Astrocyte (in vitro differentiated cells and primary cell): ENCODE data around the gene NUP93. TPM values are rescaled to one million over a fixed set of nuclear protein-coding genes. Genes with fewer than 3 reads are reported as not detected.
"Not testable (repeated sequence)": the region's sequence is repeated elsewhere in the genome, so short reads cannot be mapped to it uniquely, and the experiment has no call there.

Experiments used
- DNase-seq: peaks from one replicate; pipeline ENCODE4 v3.0.0-alpha.2; 2010; ENCODE audit warnings: low read depth
- FAIRE-seq: peaks from 2 replicates; lab custom pipeline; 2011; peaks lifted over from hg19 to GRCh38; lab: Jason Lieb, UNC
- H2AFZ ChIP-seq: 2 replicates; pipeline ENCODE4 v1.6.0; 2012; ENCODE audit warnings: low read depth, low read length, inconsistent platforms
- H3K27ac ChIP-seq: 2 replicates; pipeline ENCODE4 v1.5.1; 2011; ENCODE audit warnings: low read depth, low read length, inconsistent platforms
- H3K27me3 ChIP-seq: 2 replicates; pipeline ENCODE4 v1.6.0; 2011; ENCODE audit warnings: low read length, inconsistent platforms; ENCODE audit not compliant: insufficient read depth
- H3K36me3 ChIP-seq: 2 replicates; pipeline ENCODE4 v1.5.1; 2011; ENCODE audit warnings: low read length, inconsistent platforms; ENCODE audit not compliant: insufficient read depth
- H3K4me1 ChIP-seq: 2 replicates; pipeline ENCODE4 v1.5.1; 2011; ENCODE audit warnings: low read length, inconsistent platforms; ENCODE audit not compliant: insufficient read depth
- H3K4me2 ChIP-seq: 2 replicates; pipeline ENCODE4 v1.6.0; 2012; ENCODE audit warnings: low read length, inconsistent platforms
- H3K4me3 ChIP-seq: 2 replicates; pipeline ENCODE4 v1.5.1; 2011; ENCODE audit warnings: low read depth, mild to moderate bottlenecking, low read length, inconsistent platforms; ENCODE audit not compliant: insufficient read depth
- H3K79me2 ChIP-seq: 2 replicates; pipeline ENCODE4 v1.6.0; 2012; ENCODE audit warnings: mild to moderate bottlenecking, low read length, inconsistent platforms; ENCODE audit not compliant: insufficient read depth
- H3K9ac ChIP-seq: 2 replicates; pipeline ENCODE4 v1.6.0; 2012; ENCODE audit warnings: mild to moderate bottlenecking, low read length, inconsistent platforms
- H3K9me3 ChIP-seq: 2 replicates; pipeline ENCODE4 v1.5.1; 2012; ENCODE audit warnings: low read depth, mild to moderate bottlenecking, low read length, inconsistent platforms; ENCODE audit not compliant: insufficient read depth
- H4K20me1 ChIP-seq: 2 replicates; pipeline ENCODE4 v1.6.0; 2012; ENCODE audit warnings: low read length, inconsistent platforms; ENCODE audit not compliant: insufficient read depth
- H3K27ac Mint-ChIP-seq: one replicate; pipeline ENCODE4 v1.8.0; 2021; ENCODE audit warnings: mild to moderate bottlenecking, mixed read lengths; ENCODE audit not compliant: unreplicated experiment
- H3K27me3 Mint-ChIP-seq: one replicate; pipeline ENCODE4 v1.8.0; 2021; ENCODE audit warnings: low read depth, mixed read lengths; ENCODE audit not compliant: unreplicated experiment
- H3K36me3 Mint-ChIP-seq: one replicate; pipeline ENCODE4 v1.8.0; 2021; ENCODE audit warnings: low read depth, mixed read lengths; ENCODE audit not compliant: unreplicated experiment
- H3K4me1 Mint-ChIP-seq: one replicate; pipeline ENCODE4 v1.8.0; 2021; ENCODE audit warnings: low read depth, mixed read lengths; ENCODE audit not compliant: unreplicated experiment
- H3K4me3 Mint-ChIP-seq: one replicate; pipeline ENCODE4 v1.8.0; 2021; ENCODE audit warnings: mild to moderate bottlenecking, moderate library complexity, mixed read lengths; ENCODE audit not compliant: unreplicated experiment
- H3K9me3 Mint-ChIP-seq: one replicate; pipeline ENCODE4 v1.8.0; 2021; ENCODE audit warnings: mild to moderate bottlenecking, mixed read lengths; ENCODE audit not compliant: unreplicated experiment
- CTCF ChIP-seq: IDR thresholded peaks from 2 replicates; pipeline ENCODE4 v1.5.1; 2011; ENCODE audit warnings: low read depth, mild to moderate bottlenecking, inconsistent platforms, low read length, moderate library complexity; ENCODE audit not compliant: insufficient read depth
- EZH2 ChIP-seq: IDR thresholded peaks from 2 replicates; pipeline ENCODE4 v1.6.1; 2012; ENCODE audit warnings: mild to moderate bottlenecking, low read length, inconsistent platforms; ENCODE audit not compliant: insufficient read depth
- total RNA-seq: library from RNA; stranded (reverse); gene quantifications from 2 replicates; pipeline ENCODE4 v1.2.1, GENCODE V29; 2021

The NUP93 gene
- total RNA-seq, 1 donor from 2014 or later = 89.3 TPM

GRCh38 chr16:56793492-56793891 lies 63.6 kb downstream of the NUP93 start:
- Mint-ChIP-seq H3K4me3 (no peak overlapping the region), H3K27ac (no peak overlapping the region)

GRCh38 chr16:56795011-56795410 lies 65.1 kb downstream of the NUP93 start:
- TF ChIP-seq EZH2 (no peak), CTCF (no peak)
- Histone ChIP-seq H3K79me2 (peaks cover 11% of the 10 kb centered on the region), H3K27ac (no peak overlapping the region), H3K4me3 (no peak overlapping the region), H3K9ac (no peak overlapping the region), H3K27me3 (no peaks in the 10 kb centered on the region), H3K4me2 (no peak overlapping the region), H3K36me3 (no peaks in the 10 kb centered on the region), H3K4me1 (peaks cover 5% of the 10 kb centered on the region), H4K20me1 (peaks cover 38% of the 10 kb centered on the region), H2AFZ (no peak overlapping the region), H3K9me3 (no peaks in the 10 kb centered on the region)
- Mint-ChIP-seq H3K27ac (no peak overlapping the region), H3K9me3 (no peaks in the 10 kb centered on the region), H3K36me3 (no peaks in the 10 kb centered on the region), H3K27me3 (no peaks in the 10 kb centered on the region), H3K4me3 (no peak overlapping the region), H3K4me1 (peaks cover 9% of the 10 kb centered on the region)
- FAIRE-seq (no peak), DNase-seq (peak; percentile 33)

More at GRCh38 chr16:56793492-56793891, 63.6 kb downstream of the NUP93 start:
- Histone ChIP-seq H3K4me1 (peaks cover 5% of the 10 kb centered on the region), H2AFZ (no peak overlapping the region), H4K20me1 (peaks cover 50% of the 10 kb centered on the region), H3K9ac (no peak overlapping the region), H3K79me2 (peaks cover 11% of the 10 kb centered on the region), H3K4me2 (no peak overlapping the region), H3K27me3 (no peaks in the 10 kb centered on the region), H3K9me3 (no peaks in the 10 kb centered on the region), H3K36me3 (no peaks in the 10 kb centered on the region), H3K4me3 (no peak overlapping the region), H3K27ac (no peak overlapping the region)
- FAIRE-seq (no peak), DNase-seq (no peak)
- H3K36me3 Mint-ChIP-seq = no peaks in the 10 kb centered on the region
- H3K9me3 Mint-ChIP-seq = no peaks in the 10 kb centered on the region
- peaks cover 8% of the 10 kb centered on the region for H3K4me1 Mint-ChIP-seq
- TF ChIP-seq EZH2 (no peak), CTCF (peak; percentile 35)
- no peaks in the 10 kb centered on the region for H3K27me3 Mint-ChIP-seq

- not testable (repeated sequence) for H3K79me2 ChIP-seq, DNase-seq, H3K9ac ChIP-seq, H3K4me1 ChIP-seq, H3K4me2 ChIP-seq, FAIRE-seq, H3K27ac Mint-ChIP-seq, H3K4me3 Mint-ChIP-seq, H3K27me3 ChIP-seq, H3K27ac ChIP-seq, H3K9me3 ChIP-seq, H3K36me3 ChIP-seq, H3K4me3 ChIP-seq, H3K36me3 Mint-ChIP-seq, H3K27me3 Mint-ChIP-seq, H3K9me3 Mint-ChIP-seq, H2AFZ ChIP-seq
- H4K20me1 ChIP-seq = peaks cover 30% of the 10 kb centered on the region
- H3K4me1 Mint-ChIP-seq = peaks cover 24% of the 10 kb centered on the region
Measured at GRCh38 chr16:56797038-56797437, 67.1 kb downstream of the NUP93 start.
